Common myeloid progenitor, CD34-positive (primary cell): Measurements from ENCODE around the gene NTF3.

ENCODE experiments used
- CTCF ChIA-PET: fragments of 350-600 bp; sonication (Branson Sonifier 250); formaldehyde crosslinking; loops from one replicate; lab custom pipeline; 2021; ENCODE audit warnings: antibody characterized with exemption; lab: Charles Lee
- POLR2A ChIA-PET: fragments of 350-600 bp; sonication (Branson Sonifier 250); formaldehyde crosslinking; loops from one replicate; lab custom pipeline; 2021; ENCODE audit warnings: antibody characterized with exemption; lab: Charles Lee
- DNase-seq, 3 donors: peaks; one replicate each; pipeline versions ENCODE4 v3.0.0 to v3.0.0-alpha.2; 2013
- H3K27ac ChIP-seq, 2 experiments: 1 replicate in 1 of 2; 2 replicates in 1 of 2; pipeline ENCODE4 v1.7.0; 2013; ENCODE audit warnings: inconsistent platforms in 2 of 2, low read length in 2 of 2, mild to moderate bottlenecking in 2 of 2, low read depth in 1 of 2, moderate library complexity in 1 of 2; ENCODE audit not compliant: severe bottlenecking in 2 of 2, insufficient read depth in 1 of 2, poor library complexity in 1 of 2
- H3K27me3 ChIP-seq, 5 experiments: replicated peaks in 2 of 5; 1 replicate in 3 of 5; 2 replicates in 2 of 5; pipeline versions ENCODE4 v1.6.1 to v1.7.0; 2013; ENCODE audit warnings: low read length in 4 of 5, mild to moderate bottlenecking in 2 of 5, moderate library complexity in 2 of 5, inconsistent platforms in 1 of 5; ENCODE audit not compliant: insufficient read depth in 5 of 5, control insufficient read depth in 4 of 5
- H3K36me3 ChIP-seq, 4 experiments: 1 replicate in 2 of 4; 2 replicates in 2 of 4; pipeline versions ENCODE4 v1.6.1 to v1.7.0; 2013; ENCODE audit warnings: low read length in 3 of 4, control low read depth in 1 of 4, mild to moderate bottlenecking in 1 of 4; ENCODE audit not compliant: control insufficient read depth in 4 of 4, insufficient read depth in 4 of 4
- H3K4me1 ChIP-seq, 4 experiments: 1 replicate in 3 of 4; 2 replicates in 1 of 4; pipeline versions ENCODE4 v1.6.1 to v1.7.1; 2013; ENCODE audit warnings: low read length in 3 of 4, mild to moderate bottlenecking in 3 of 4, control low read depth in 1 of 4, inconsistent platforms in 1 of 4, moderate library complexity in 1 of 4; ENCODE audit not compliant: control insufficient read depth in 4 of 4, insufficient read depth in 4 of 4; ENCODE audit errors: control extremely low read depth in 1 of 4
- H3K4me3 ChIP-seq, 7 experiments: 1 replicate in 4 of 7; 2 replicates in 3 of 7; pipeline versions ENCODE4 v1.5.1 to v1.7.0; 2013; ENCODE audit warnings: mild to moderate bottlenecking in 7 of 7, low read length in 6 of 7, moderate library complexity in 6 of 7, inconsistent platforms in 2 of 7, low read depth in 2 of 7, control low read depth in 1 of 7; ENCODE audit not compliant: insufficient read depth in 4 of 7, control insufficient read depth in 1 of 7; ENCODE audit errors: extremely low read depth in 1 of 7
- H3K9me3 ChIP-seq, 5 experiments: 1 replicate in 4 of 5; 2 replicates in 1 of 5; pipeline versions ENCODE4 v1.6.1 to v1.7.1; 2013; ENCODE audit warnings: low read length in 4 of 5, mild to moderate bottlenecking in 2 of 5, inconsistent platforms in 1 of 5, low read depth in 1 of 5, moderate library complexity in 1 of 5; ENCODE audit not compliant: control insufficient read depth in 4 of 5, insufficient read depth in 2 of 5; ENCODE audit errors: control extremely low read depth in 1 of 5
- WGBS: methylation state at CpG from one replicate; pipeline ENCODE4 v1.1.5; 2013; ENCODE audit not compliant: insufficient coverage; 5-methylcytosine and 5-hydroxymethylcytosine counted together

Gene NTF3

DNA sequence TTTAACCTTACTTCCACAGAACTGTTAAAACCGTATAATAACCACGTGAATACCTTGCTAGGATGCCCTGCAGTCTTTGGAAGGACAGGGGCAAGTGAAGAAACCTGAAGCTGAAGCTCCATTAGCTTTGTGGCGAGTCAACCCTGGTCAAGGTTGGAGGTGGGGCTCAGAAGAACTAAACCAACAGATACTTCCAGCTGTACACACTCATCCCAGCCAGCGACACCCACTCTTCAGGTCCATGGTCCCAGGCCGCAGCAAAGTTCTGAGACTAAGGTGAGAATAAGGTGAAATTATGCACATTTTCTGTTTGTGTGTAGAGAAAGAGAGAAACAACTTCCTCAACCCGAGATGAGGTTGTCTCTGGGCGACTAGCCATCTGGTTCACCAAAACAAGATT, 77.6 kb downstream of the NTF3 start:
- Histone ChIP-seq H3K4me1 (peaks cover 0 to 3% (median 1%) of the 10 kb centered on the region in 4 experiments), H3K36me3 (no peaks in the 10 kb centered on the region), H3K9me3 (no peaks in the 10 kb centered on the region), H3K27me3 (peaks cover 0 to 7% (median 0%) of the 10 kb centered on the region in 5 experiments), H3K27ac (no peak overlapping the region), H3K4me3 (no peak overlapping the region)
- ChIA-PET POLR2A (no interaction called here), CTCF (interaction anchor here (5.2 kb wide), 1 partner anchor 80 kb away, joined by 39 read pairs; the partner anchor contains the start of gene NTF3)
- no peak for DNase-seq
- no CpG with 5 or more reads among the region's 7 CpGs for WGBS

DNA sequence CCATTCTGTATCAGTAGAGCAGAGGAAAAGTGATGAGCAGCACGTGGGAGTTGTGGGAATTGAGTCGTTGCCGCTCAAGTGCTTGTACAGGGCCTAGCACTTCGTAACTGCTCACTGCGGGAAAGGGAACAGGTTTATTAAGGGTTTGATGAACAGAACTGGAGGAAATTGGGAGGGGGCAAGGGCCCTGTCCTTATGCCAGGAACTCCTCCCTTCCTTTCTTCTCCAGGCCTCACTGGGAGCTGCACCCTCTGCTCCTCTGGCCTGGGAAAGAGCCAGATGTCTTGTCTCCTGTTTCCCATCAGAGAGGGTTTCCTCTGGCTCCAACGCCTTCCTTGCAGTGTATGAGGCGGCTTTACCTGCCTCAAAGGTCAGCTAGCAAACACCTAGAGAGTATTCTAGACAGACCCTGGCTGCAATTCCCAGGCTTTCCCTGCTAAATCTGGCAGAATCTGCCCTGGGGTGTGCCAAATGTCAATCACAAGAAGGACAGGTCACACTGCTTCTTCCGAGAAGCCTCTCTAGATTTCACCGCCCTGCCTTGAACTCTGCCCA, 78.4 kb downstream of the NTF3 start:
- Histone ChIP-seq H3K4me1 (peaks cover 0 to 3% (median 1%) of the 10 kb centered on the region in 4 experiments), H3K9me3 (no peaks in the 10 kb centered on the region), H3K36me3 (no peaks in the 10 kb centered on the region), H3K27me3 (peaks cover 0 to 7% (median 0%) of the 10 kb centered on the region in 5 experiments), H3K4me3 (no peak overlapping the region), H3K27ac (no peak overlapping the region)
- DNase-seq, result no peak
- CTCF ChIA-PET, result interaction anchor here (1.0 to 5.2 kb wide), 7 partner anchors 7 to 340 kb away, joined by 3 to 39 read pairs (median 4); partner anchors contain the start of gene NTF3
- 98% methylated on average over 7 of the region's 9 CpGs for WGBS
- POLR2A ChIA-PET, result no interaction called here

- H3K36me3 ChIP-seq, result no peaks in the 10 kb centered on the region
- POLR2A ChIA-PET, result no interaction called here
- CTCF ChIA-PET, result interaction anchor here (0.7 to 5.2 kb wide), 13 partner anchors 8 to 341 kb away, joined by 3 to 39 read pairs (median 3); partner anchors contain the start of gene NTF3
- peak in 1 of 3 donors; percentile 3 for DNase-seq
- no peaks in the 10 kb centered on the region for H3K9me3 ChIP-seq
- WGBS, result 77% methylated on average over 5 of the region's 6 CpGs
- H3K27ac ChIP-seq, result no peak overlapping the region
- peaks cover 0 to 7% (median 0%) of the 10 kb centered on the region in 5 experiments for H3K27me3 ChIP-seq
- no peak overlapping the region for H3K4me3 ChIP-seq
- peaks cover 0 to 3% (median 1%) of the 10 kb centered on the region in 4 experiments for H3K4me1 ChIP-seq
These were observed 79.3 kb downstream of the NTF3 start for GRCh38 chr12:5511256-5511643.

GRCh38 chr12:5511644-5512600, 80.0 kb downstream of the NTF3 start:
- peak; percentile 57 to 79 (median 79) for DNase-seq
- H3K27ac ChIP-seq, result no peak overlapping the region
- peaks cover 0 to 3% (median 1%) of the 10 kb centered on the region in 4 experiments for H3K4me1 ChIP-seq
- H3K4me3 ChIP-seq, result peak overlapping the region in 3 of 7 experiments; percentile 5 to 42 (median 12)
- H3K9me3 ChIP-seq, result no peaks in the 10 kb centered on the region
- peaks cover 0 to 6% (median 0%) of the 10 kb centered on the region in 5 experiments for H3K27me3 ChIP-seq
- 47% methylated on average over 24 of the region's 36 CpGs for WGBS
- CTCF ChIA-PET, result interaction anchor here (0.7 to 5.2 kb wide), 12 partner anchors 9 to 429 kb away, joined by 3 to 39 read pairs (median 3); partner anchors contain the start of gene NTF3
- no peaks in the 10 kb centered on the region for H3K36me3 ChIP-seq
- POLR2A ChIA-PET, result no interaction called here

DNA sequence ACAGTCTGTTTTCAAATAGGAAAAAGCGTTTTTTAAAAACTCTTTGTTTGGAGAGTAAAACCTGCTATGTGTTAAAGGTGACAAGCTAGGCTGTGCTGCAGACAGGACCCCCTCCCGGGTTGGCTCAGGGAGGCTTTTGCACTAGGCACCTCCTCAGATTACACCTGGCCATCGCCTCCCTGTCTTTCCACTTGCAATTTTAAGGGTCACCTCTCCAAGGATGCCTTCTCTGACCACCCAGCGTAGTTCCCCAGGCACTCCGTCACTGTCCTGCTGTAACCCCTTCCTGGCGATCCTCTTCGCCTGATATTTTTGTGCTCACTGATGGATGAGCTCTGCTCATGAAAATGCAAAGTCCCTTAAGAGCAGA, 80.7 kb downstream of the NTF3 start:
- 100% methylated on average over 5 of the region's 7 CpGs for WGBS
- H3K27me3 ChIP-seq, result peaks cover 0 to 6% (median 0%) of the 10 kb centered on the region in 5 experiments
- no peak overlapping the region for H3K4me3 ChIP-seq
- H3K4me1 ChIP-seq, result peaks cover 0 to 3% (median 1%) of the 10 kb centered on the region in 4 experiments
- H3K9me3 ChIP-seq, result no peaks in the 10 kb centered on the region
- ChIA-PET POLR2A (no interaction called here), CTCF (interaction anchor here (1.3 to 5.2 kb wide), 3 partner anchors 83 to 429 kb away, joined by 3 to 39 read pairs (median 3); partner anchors contain the start of gene NTF3)
- no peaks in the 10 kb centered on the region for H3K36me3 ChIP-seq
- no peak overlapping the region for H3K27ac ChIP-seq
- no peak for DNase-seq

DNA sequence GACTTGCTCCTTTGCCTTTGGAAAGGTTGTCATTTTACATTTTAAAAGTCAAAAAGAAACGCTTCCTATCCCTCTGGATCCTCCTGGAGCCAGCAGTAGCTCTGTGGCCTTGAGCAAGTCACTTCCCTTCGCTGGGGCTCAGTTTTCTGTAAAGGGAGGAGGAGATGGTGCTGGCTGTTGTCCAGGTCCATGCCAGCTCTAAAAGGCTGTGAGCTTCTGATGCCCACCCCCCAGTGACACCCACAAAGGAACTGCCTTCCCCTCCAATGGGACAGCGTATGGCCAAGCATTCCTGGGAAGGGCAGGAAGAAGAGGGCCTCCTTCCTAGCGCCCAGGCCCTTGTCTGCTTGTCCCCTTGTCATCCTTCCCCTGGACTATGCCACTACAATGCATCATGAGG, 81.5 kb downstream of the NTF3 start:
- DNase-seq, result no peak
- H3K27me3 ChIP-seq, result peaks cover 0 to 6% (median 0%) of the 10 kb centered on the region in 5 experiments
- POLR2A ChIA-PET, result interaction anchor here (0.6 kb wide), 1 partner anchor 424 kb away, joined by 3 read pairs; no protein-coding TSS in a partner anchor
- no peaks in the 10 kb centered on the region for H3K9me3 ChIP-seq
- H3K27ac ChIP-seq, result no peak overlapping the region
- H3K36me3 ChIP-seq, result no peaks in the 10 kb centered on the region
- CTCF ChIA-PET, result interaction anchor here (1.3 to 5.2 kb wide), 3 partner anchors 83 to 430 kb away, joined by 3 to 39 read pairs (median 3); partner anchors contain the start of gene NTF3
- 100% methylated on average over 4 of the region's 4 CpGs for WGBS
- H3K4me1 ChIP-seq, result peaks cover 0 to 3% (median 1%) of the 10 kb centered on the region in 4 experiments
- H3K4me3 ChIP-seq, result no peak overlapping the region
